Endothelial cell of umbilical vein (primary cell): ENCODE results near the gene LARP1B. TPM values are rescaled to one million over a fixed set of nuclear protein-coding genes. Genes with fewer than 3 reads are reported as not detected.

Source experiments
- BruUV-seq: library from RNA; stranded (reverse); fragments of 400-500 nt; replicated peaks from 2 replicates; lab custom pipeline; 2021; lab: Mats Ljungman, UMichigan
- CTCF ChIA-PET: fragments of 300-600, 350-600 bp; sonication (Branson Sonifier 250); formaldehyde crosslinking; loops from one replicate; lab custom pipeline; 2021; ENCODE audit warnings: antibody characterized with exemption, inconsistent platforms; lab: Charles Lee
- POLR2A ChIA-PET: fragments of 300-600, 350-600 bp; sonication (Branson Sonifier 250); formaldehyde crosslinking; loops from one replicate; lab custom pipeline; 2021; ENCODE audit warnings: antibody characterized with exemption, inconsistent platforms; lab: Charles Lee
- DNase-seq: peaks from one replicate; pipeline ENCODE4 v3.0.0-alpha.2; 2011; ENCODE audit warnings: low read depth, low spot score
- FAIRE-seq: peaks from 2 replicates; lab custom pipeline; 2011; peaks lifted over from hg19 to GRCh38; lab: Jason Lieb, UNC
- H2AFZ ChIP-seq: 2 replicates; pipeline ENCODE4 v1.6.0; 2012; ENCODE audit warnings: low read depth, low read length, control low read depth, inconsistent platforms
- H3K27ac ChIP-seq: 2 replicates; pipeline ENCODE4 v1.5.1; 2011; ENCODE audit warnings: low read depth, mild to moderate bottlenecking, control low read depth, low read length, moderate library complexity; ENCODE audit not compliant: insufficient read depth
- H3K27me3 ChIP-seq, 2 experiments: 2 replicates each; pipeline versions ENCODE4 v1.6.0 to v1.6.1; 2011; ENCODE audit warnings: low read length in 2 of 2, mixed read lengths in 1 of 2; ENCODE audit not compliant: control insufficient read depth in 2 of 2, insufficient read depth in 2 of 2
- H3K36me3 ChIP-seq, 2 experiments: 2 replicates in 1 of 2; 3 replicates in 1 of 2; pipeline ENCODE4 v1.5.1; 2011; ENCODE audit warnings: low read length in 2 of 2, mild to moderate bottlenecking in 1 of 2, moderate library complexity in 1 of 2; ENCODE audit not compliant: control insufficient read depth in 2 of 2, insufficient read depth in 2 of 2; ENCODE audit errors: extremely low read depth in 1 of 2
- H3K4me1 ChIP-seq: 3 replicates; pipeline ENCODE4 v1.5.1; 2011; ENCODE audit warnings: mild to moderate bottlenecking, low read length; ENCODE audit not compliant: control insufficient read depth, insufficient read depth; ENCODE audit errors: extremely low read depth
- H3K4me2 ChIP-seq: 2 replicates; pipeline ENCODE4 v1.6.1; 2011; ENCODE audit warnings: low read length, control low read depth, mixed read lengths; ENCODE audit not compliant: insufficient read depth
- H3K4me3 ChIP-seq, 3 experiments: fragments of 200-600 bp in 1 of 3; sonication (generic), shearing (Covaris generic) in 1 of 3; replicated peaks in 1 of 3; 2 replicates each; pipeline ENCODE4 v1.5.1; 2011 to 2016; ENCODE audit warnings: control low read depth in 3 of 3, low read length in 3 of 3, mild to moderate bottlenecking in 2 of 3, inconsistent platforms in 1 of 3, low read depth in 1 of 3, moderate library complexity in 1 of 3; ENCODE audit not compliant: insufficient read depth in 1 of 3
- H3K79me2 ChIP-seq: 2 replicates; pipeline ENCODE4 v1.6.0; 2012; ENCODE audit warnings: low read length, inconsistent platforms; ENCODE audit not compliant: control insufficient read depth, insufficient read depth
- H3K9ac ChIP-seq: replicated peaks from 2 replicates; pipeline ENCODE3; 2011; ENCODE audit warnings: low read length, control low read depth; ENCODE audit not compliant: insufficient read depth; ENCODE audit errors: extremely low read depth
- H3K9me1 ChIP-seq: replicated peaks from 3 replicates; pipeline ENCODE4 v1.6.0; 2011; ENCODE audit warnings: mild to moderate bottlenecking, low read length; ENCODE audit not compliant: control insufficient read depth, insufficient read depth; ENCODE audit errors: extremely low read depth
- H3K9me3 ChIP-seq: replicated peaks from 2 replicates; pipeline ENCODE4 v1.5.1; 2012; ENCODE audit warnings: low read length, inconsistent platforms; ENCODE audit not compliant: control insufficient read depth, insufficient read depth
- H4K20me1 ChIP-seq: replicated peaks from 2 replicates; pipeline ENCODE3; 2011; ENCODE audit warnings: mild to moderate bottlenecking, low read length; ENCODE audit not compliant: control insufficient read depth, insufficient read depth; ENCODE audit errors: extremely low read depth
- EZH2 ChIP-seq: IDR thresholded peaks from 2 replicates; pipeline ENCODE4 v1.6.1; 2012; ENCODE audit warnings: borderline replicate concordance, low read depth, mild to moderate bottlenecking, moderate library complexity, low read length, inconsistent platforms; ENCODE audit not compliant: severe bottlenecking
- FOS ChIP-seq: IDR thresholded peaks from 2 replicates; pipeline ENCODE4 v1.6.1; 2011; ENCODE audit warnings: mild to moderate bottlenecking, low read length, moderate library complexity, borderline replicate concordance; ENCODE audit not compliant: insufficient read depth
- GATA2 ChIP-seq: IDR thresholded peaks from 2 replicates; pipeline ENCODE4 v1.7.0; 2011; ENCODE audit warnings: low read depth, mild to moderate bottlenecking, moderate library complexity, mixed read lengths, low read length; ENCODE audit not compliant: insufficient read length, insufficient read depth
- JUN ChIP-seq: IDR thresholded peaks from 2 replicates; pipeline ENCODE4 v1.6.1; 2011; ENCODE audit warnings: borderline replicate concordance, low read depth; ENCODE audit not compliant: insufficient read length, insufficient read depth
- MYC ChIP-seq: IDR thresholded peaks from one replicate; pipeline ENCODE4 v1.6.1; 2011; ENCODE audit warnings: mild to moderate bottlenecking, low read depth, low read length
- POLR2A ChIP-seq: IDR thresholded peaks from 2 replicates; pipeline ENCODE4 v1.6.1; 2012; ENCODE audit warnings: low read depth, mild to moderate bottlenecking, control low read depth, low read length
- POLR2AphosphoS5 ChIP-seq: IDR thresholded peaks from 2 replicates; pipeline ENCODE4 v1.6.1; 2012; ENCODE audit warnings: low read depth, mild to moderate bottlenecking, control low read depth, low read length, moderate library complexity; ENCODE audit not compliant: insufficient read depth
- dilution Hi-C: fragments of 300-500 bp; cut with MboI; formaldehyde crosslinking; loops from one replicate; pipeline ENCODE4 v1.15.0; 2019; ENCODE audit warnings: low sequenced_read_pairs; ENCODE audit not compliant: extremely low pct_ligation_motif_present
- intact Hi-C: fragments of 100-400 bp; cut with micrococcal nuclease; formaldehyde crosslinking; loops from one replicate; pipeline ENCODE4 v1.10.0; 2022
- polyA plus RNA-seq, 4 experiments: library from polyadenylated mRNA; depleted of rRNA in 3 of 4; stranded (reverse) in 3 of 4; unstranded in 1 of 4; fragments of >200 nt; gene quantifications; 2 replicates each; pipeline versions ENCODE4 v1.2.1 to v1.2.3, GENCODE V29; 2011 to 2012; ENCODE audit warnings: missing spikeins in 1 of 4
- total RNA-seq: library from RNA; stranded (reverse); gene quantifications from 2 replicates; pipeline ENCODE4 v1.2.3, GENCODE V29; 2021
- TF ChIP-seq, protein P1 (sequence below), 2 donors: IDR thresholded peaks; 1 replicate in 1 of 2; 2 replicates in 1 of 2; pipeline ENCODE4 v1.5.1; 2011; ENCODE audit warnings: low read length in 2 of 2, mild to moderate bottlenecking in 2 of 2, moderate library complexity in 2 of 2, control low read depth in 1 of 2, inconsistent platforms in 1 of 2, low read depth in 1 of 2; ENCODE audit not compliant: insufficient read depth in 1 of 2; ENCODE audit errors: extremely low read depth in 1 of 2
- TF ChIP-seq, protein P2 (sequence below): IDR thresholded peaks from 2 replicates; pipeline ENCODE4 v1.6.1; 2011; ENCODE audit not compliant: insufficient read depth, insufficient read length

Gene LARP1B
- total and polyA plus RNA-seq, 2 donors (not counting 3 experiments of a cell fraction or from before 2014, with no cell fraction given), result 7.3 to 28.8 TPM

DNA sequence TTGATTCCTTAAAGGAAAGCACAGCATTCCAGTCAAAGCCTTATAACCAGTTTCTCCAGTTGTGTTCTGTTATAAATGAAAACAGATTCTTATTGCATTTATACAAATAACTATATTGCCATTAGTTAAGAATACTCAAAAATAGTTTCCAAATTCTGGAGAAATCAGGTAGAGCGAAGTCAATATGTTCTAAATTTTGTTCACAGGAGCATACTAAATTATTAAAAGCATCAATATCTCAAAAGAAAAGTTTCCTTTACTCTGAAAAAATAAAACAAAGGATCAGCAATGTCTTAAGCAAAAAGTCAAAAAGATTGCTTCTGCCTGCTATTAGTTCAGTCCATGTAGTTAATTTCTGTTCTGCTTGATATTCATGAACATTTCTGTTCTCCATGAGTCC, 186.8 kb downstream of the LARP1B start:
- dilution Hi-C loops, result no loop called here
- no peak for FAIRE-seq
- BruUV-seq, result no TSS peak

More for the DNA sequence above, 186.8 kb downstream of the LARP1B start:
- no peaks in the 10 kb centered on the region for H3K4me1 ChIP-seq
- no peaks in the 10 kb centered on the region for H3K27me3 ChIP-seq
- no peaks in the 10 kb centered on the region for H3K9me3 ChIP-seq
- POLR2A ChIA-PET, result no interaction called here
- H3K4me3 ChIP-seq, result no peak overlapping the region
- H3K27ac ChIP-seq, result no peak overlapping the region
- TF ChIP-seq MYC, result no peak
- no peak for TF ChIP-seq JUN
- TF ChIP-seq EZH2, result no peak
- TF ChIP-seq, protein P1, sequence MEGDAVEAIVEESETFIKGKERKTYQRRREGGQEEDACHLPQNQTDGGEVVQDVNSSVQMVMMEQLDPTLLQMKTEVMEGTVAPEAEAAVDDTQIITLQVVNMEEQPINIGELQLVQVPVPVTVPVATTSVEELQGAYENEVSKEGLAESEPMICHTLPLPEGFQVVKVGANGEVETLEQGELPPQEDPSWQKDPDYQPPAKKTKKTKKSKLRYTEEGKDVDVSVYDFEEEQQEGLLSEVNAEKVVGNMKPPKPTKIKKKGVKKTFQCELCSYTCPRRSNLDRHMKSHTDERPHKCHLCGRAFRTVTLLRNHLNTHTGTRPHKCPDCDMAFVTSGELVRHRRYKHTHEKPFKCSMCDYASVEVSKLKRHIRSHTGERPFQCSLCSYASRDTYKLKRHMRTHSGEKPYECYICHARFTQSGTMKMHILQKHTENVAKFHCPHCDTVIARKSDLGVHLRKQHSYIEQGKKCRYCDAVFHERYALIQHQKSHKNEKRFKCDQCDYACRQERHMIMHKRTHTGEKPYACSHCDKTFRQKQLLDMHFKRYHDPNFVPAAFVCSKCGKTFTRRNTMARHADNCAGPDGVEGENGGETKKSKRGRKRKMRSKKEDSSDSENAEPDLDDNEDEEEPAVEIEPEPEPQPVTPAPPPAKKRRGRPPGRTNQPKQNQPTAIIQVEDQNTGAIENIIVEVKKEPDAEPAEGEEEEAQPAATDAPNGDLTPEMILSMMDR (IDR thresholded peaks at IDR 0.05; ENCODE audit: extremely low read depth in 1 of 2, insufficient read depth in 1 of 2, low read depth in 1 of 2, low read length in 2 of 2), result no peak
- TF ChIP-seq POLR2A, result no peak
- TF ChIP-seq, protein P2, sequence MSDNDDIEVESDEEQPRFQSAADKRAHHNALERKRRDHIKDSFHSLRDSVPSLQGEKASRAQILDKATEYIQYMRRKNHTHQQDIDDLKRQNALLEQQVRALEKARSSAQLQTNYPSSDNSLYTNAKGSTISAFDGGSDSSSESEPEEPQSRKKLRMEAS, result no peak
- no peak for TF ChIP-seq FOS
- TF ChIP-seq GATA2, result no peak
- TF ChIP-seq POLR2AphosphoS5, result no peak
- no peaks in the 10 kb centered on the region for H3K79me2 ChIP-seq
- H3K9ac ChIP-seq, result no peak overlapping the region
- H3K36me3 ChIP-seq, result no peaks in the 10 kb centered on the region
- H3K4me2 ChIP-seq, result no peak overlapping the region
- intact Hi-C loops, result no loop called here
- H4K20me1 ChIP-seq, result no peaks in the 10 kb centered on the region
- no peak overlapping the region for H2AFZ ChIP-seq
- no peak for DNase-seq
- CTCF ChIA-PET, result no interaction called here
- no peaks in the 10 kb centered on the region for H3K9me1 ChIP-seq
